Trophoblast cell (in vitro differentiated cells and primary cell): ENCODE measurements around the gene TRIM37.

Source experiments
- DNase-seq, 2 donors: peaks; one replicate each; pipeline ENCODE4 v3.0.0-alpha.2; 2016
- H2AFZ ChIP-seq: 2 replicates; pipeline ENCODE4 v1.6.1; 2013; ENCODE audit warnings: low read length, moderate library complexity, mild to moderate bottlenecking; ENCODE audit not compliant: insufficient read depth, poor library complexity
- H2AK5ac ChIP-seq: 2 replicates; pipeline ENCODE4 v1.6.1; 2013; ENCODE audit warnings: mild to moderate bottlenecking, low read length
- H2BK120ac ChIP-seq: 2 replicates; pipeline ENCODE4 v1.6.1; 2013; ENCODE audit warnings: low read length, mild to moderate bottlenecking, moderate library complexity; ENCODE audit not compliant: insufficient read depth, poor library complexity
- H2BK12ac ChIP-seq: 2 replicates; pipeline ENCODE4 v1.6.1; 2013; ENCODE audit warnings: mild to moderate bottlenecking, low read length, moderate library complexity
- H2BK5ac ChIP-seq: 2 replicates; pipeline ENCODE4 v1.6.1; 2013; ENCODE audit warnings: low read length, low read depth, moderate library complexity, mild to moderate bottlenecking; ENCODE audit not compliant: poor library complexity
- H3K14ac ChIP-seq: 2 replicates; pipeline ENCODE4 v1.6.1; 2013; ENCODE audit warnings: mild to moderate bottlenecking, low read length
- H3K18ac ChIP-seq: 2 replicates; pipeline ENCODE4 v1.6.1; 2013; ENCODE audit warnings: mild to moderate bottlenecking, low read length
- H3K23ac ChIP-seq: 2 replicates; pipeline ENCODE4 v1.6.1; 2013; ENCODE audit warnings: low read length
- H3K27ac ChIP-seq: 2 replicates; pipeline ENCODE4 v1.5.1; 2013; ENCODE audit warnings: low read depth, mild to moderate bottlenecking, inconsistent platforms, low read length, moderate library complexity
- H3K27me3 ChIP-seq: 2 replicates; pipeline ENCODE4 v1.6.1; 2013; ENCODE audit warnings: inconsistent platforms, mild to moderate bottlenecking, low read length, moderate library complexity; ENCODE audit not compliant: insufficient read depth
- H3K36me3 ChIP-seq, 2 experiments: 1 replicate in 1 of 2; 2 replicates in 1 of 2; pipeline ENCODE4 v1.6.1; 2013; ENCODE audit warnings: low read length in 2 of 2, mild to moderate bottlenecking in 2 of 2, moderate library complexity in 1 of 2; ENCODE audit not compliant: insufficient read depth in 2 of 2, control insufficient read depth in 1 of 2
- H3K4ac ChIP-seq: 2 replicates; pipeline ENCODE4 v1.6.1; 2013; ENCODE audit warnings: low read depth, mild to moderate bottlenecking, low read length, moderate library complexity
- H3K4me1 ChIP-seq, 2 experiments: 1 replicate in 1 of 2; 2 replicates in 1 of 2; pipeline ENCODE4 v1.6.1; 2013; ENCODE audit warnings: low read length in 2 of 2, mild to moderate bottlenecking in 2 of 2, moderate library complexity in 1 of 2; ENCODE audit not compliant: insufficient read depth in 2 of 2, control insufficient read depth in 1 of 2
- H3K4me2 ChIP-seq: 2 replicates; pipeline ENCODE4 v1.6.1; 2013; ENCODE audit warnings: inconsistent platforms, mild to moderate bottlenecking, low read length, moderate library complexity
- H3K4me3 ChIP-seq: 2 replicates; pipeline ENCODE4 v1.5.1; 2013; ENCODE audit warnings: mild to moderate bottlenecking, low read depth, low read length, inconsistent platforms
- H3K79me1 ChIP-seq: one replicate; pipeline ENCODE4 v1.6.1; 2013; ENCODE audit warnings: low read length
- H3K79me2 ChIP-seq: 2 replicates; pipeline ENCODE4 v1.6.1; 2013; ENCODE audit warnings: low read length, mild to moderate bottlenecking; ENCODE audit not compliant: control insufficient read depth, insufficient read depth, poor library complexity
- H3K9ac ChIP-seq: 2 replicates; pipeline ENCODE4 v1.6.1; 2013; ENCODE audit warnings: mild to moderate bottlenecking, low read length
- H3K9me3 ChIP-seq: 2 replicates; pipeline ENCODE4 v1.6.1; 2013; ENCODE audit warnings: low read depth, mild to moderate bottlenecking, control low read depth, inconsistent platforms, low read length; ENCODE audit not compliant: insufficient read depth
- H4K12ac ChIP-seq: 2 replicates; pipeline ENCODE4 v1.6.1; 2013; ENCODE audit warnings: low read depth, mild to moderate bottlenecking, low read length, moderate library complexity
- H4K8ac ChIP-seq: 2 replicates; pipeline ENCODE4 v1.6.1; 2013; ENCODE audit warnings: low read depth, mild to moderate bottlenecking, low read length, moderate library complexity
- H4K91ac ChIP-seq: one replicate; pipeline ENCODE4 v1.6.1; 2013; ENCODE audit warnings: low read depth, mild to moderate bottlenecking, low read length, moderate library complexity
- WGBS: extraction: QIAGEN DNeasy Blood & Tissue Kit; methylation state at CpG from one replicate; pipeline ENCODE4 v1.1.7; 2013; ENCODE audit warnings: missing lambda C conversion rate; ENCODE audit not compliant: insufficient read length, insufficient coverage; ENCODE audit errors: extremely low coverage; 5-methylcytosine and 5-hydroxymethylcytosine counted together

TRIM37 gene

GRCh38 chr17:59111539-59111938 lies 4.9 kb upstream of the TRIM37 start:
- Histone ChIP-seq H4K8ac (no peak overlapping the region), H3K4ac (no peak overlapping the region), H3K23ac (no peak overlapping the region), H3K18ac (no peak overlapping the region), H3K79me1 (no peaks in the 10 kb centered on the region), H3K14ac (no peak overlapping the region), H3K4me1 (no peaks in the 10 kb centered on the region), H4K12ac (no peak overlapping the region), H2AK5ac (no peak overlapping the region), H3K79me2 (no peaks in the 10 kb centered on the region), H2BK5ac (no peak overlapping the region), H3K27ac (no peak overlapping the region), H2AFZ (no peak overlapping the region), H2BK120ac (no peak overlapping the region), H2BK12ac (no peak overlapping the region), H3K36me3 (peaks cover 3% of the 10 kb centered on the region in 2 experiments), H3K27me3 (no peaks in the 10 kb centered on the region), H3K9me3 (no peaks in the 10 kb centered on the region), H3K4me2 (no peak overlapping the region), H3K4me3 (no peak overlapping the region), H3K9ac (no peak overlapping the region), H4K91ac (no peak overlapping the region)
- no peak for DNase-seq
- no CpG with 5 or more reads among the region's 3 CpGs for WGBS

- H2BK5ac ChIP-seq: no peak overlapping the region
- no peaks in the 10 kb centered on the region for H3K9me3 ChIP-seq
- no peak overlapping the region for H4K12ac ChIP-seq
- no peak overlapping the region for H3K23ac ChIP-seq
- H2AFZ ChIP-seq: no peak overlapping the region
- peaks cover 4% of the 10 kb centered on the region for H3K79me2 ChIP-seq
- H4K8ac ChIP-seq: no peak overlapping the region
- DNase-seq: no peak
- no peak overlapping the region for H3K14ac ChIP-seq
- no peak overlapping the region for H3K18ac ChIP-seq
- H3K4ac ChIP-seq: no peak overlapping the region
- no peak overlapping the region for H2BK12ac ChIP-seq
- no peak overlapping the region for H3K9ac ChIP-seq
- H3K4me3 ChIP-seq: no peak overlapping the region
- H3K4me2 ChIP-seq: no peak overlapping the region
- H3K27me3 ChIP-seq: no peaks in the 10 kb centered on the region
- H3K4me1 ChIP-seq: no peaks in the 10 kb centered on the region
- peaks cover 5% of the 10 kb centered on the region for H3K79me1 ChIP-seq
- H2BK120ac ChIP-seq: no peak overlapping the region
- no peak overlapping the region for H2AK5ac ChIP-seq
- H3K27ac ChIP-seq: no peak overlapping the region
- H3K36me3 ChIP-seq: peaks cover 3% of the 10 kb centered on the region in 2 experiments
- H4K91ac ChIP-seq: no peak overlapping the region
Measured at GRCh38 chr17:59110973-59111372, 4.3 kb upstream of the TRIM37 start.

- no peak overlapping the region for H2BK5ac ChIP-seq
Measured at GRCh38 chr17:59108400-59109102, 1.9 kb upstream of the TRIM37 start.

GRCh38 chr17:59107306-59107670 lies 608 bp upstream of the TRIM37 start:
- H3K4me1 ChIP-seq: no peaks in the 10 kb centered on the region

More at GRCh38 chr17:59108400-59109102, 1.9 kb upstream of the TRIM37 start:
- H3K36me3 ChIP-seq: peaks cover 0 to 3% of the 10 kb centered on the region in 2 experiments
- H3K79me2 ChIP-seq: peaks cover 7% of the 10 kb centered on the region
- H3K79me1 ChIP-seq: peaks cover 5% of the 10 kb centered on the region
- no peak overlapping the region for H3K23ac ChIP-seq
- no peak overlapping the region for H2BK12ac ChIP-seq
- H3K4ac ChIP-seq: no peak overlapping the region
- no peak overlapping the region for H3K4me3 ChIP-seq
- WGBS: no CpG with 5 or more reads among the region's 7 CpGs
- H4K8ac ChIP-seq: no peak overlapping the region
- peak in 1 of 2 donors; percentile 18 for DNase-seq
- H3K9me3 ChIP-seq: no peaks in the 10 kb centered on the region
- H3K27me3 ChIP-seq: no peaks in the 10 kb centered on the region
- H3K9ac ChIP-seq: no peak overlapping the region
- no peak overlapping the region for H2AFZ ChIP-seq
- no peak overlapping the region for H4K12ac ChIP-seq
- H3K14ac ChIP-seq: no peak overlapping the region
- no peak overlapping the region for H4K91ac ChIP-seq
- H3K4me2 ChIP-seq: no peak overlapping the region
- no peak overlapping the region for H3K27ac ChIP-seq
- H3K4me1 ChIP-seq: no peaks in the 10 kb centered on the region
- H2BK120ac ChIP-seq: no peak overlapping the region
- H2AK5ac ChIP-seq: no peak overlapping the region
- H3K18ac ChIP-seq: no peak overlapping the region

More at GRCh38 chr17:59107306-59107670, 608 bp upstream of the TRIM37 start:
- DNase-seq: no peak
- Histone ChIP-seq H4K12ac (peak overlapping the region; percentile 22), H4K91ac (no peak overlapping the region), H3K36me3 (no peaks in the 10 kb centered on the region), H3K4me2 (peak overlapping the region; percentile 72), H3K27me3 (no peaks in the 10 kb centered on the region), H3K18ac (no peak overlapping the region), H3K27ac (peak overlapping the region; percentile 36), H3K23ac (no peak overlapping the region), H3K79me1 (peaks cover 5% of the 10 kb centered on the region), H3K4ac (no peak overlapping the region), H2BK120ac (no peak overlapping the region), H3K14ac (peak overlapping the region; percentile 15), H2AFZ (peak overlapping the region; percentile 55), H4K8ac (no peak overlapping the region), H3K79me2 (peaks cover 7% of the 10 kb centered on the region), H3K9ac (peak overlapping the region; percentile 55), H3K4me3 (peak overlapping the region; percentile 66), H2AK5ac (no peak overlapping the region), H2BK12ac (no peak overlapping the region), H2BK5ac (peak overlapping the region; percentile 18), H3K9me3 (no peaks in the 10 kb centered on the region)
- no CpG with 5 or more reads among the region's 10 CpGs for WGBS
